GM20431 (cell line): ENCODE measurements around the gene CNTNAP3B.
"Not testable (repeated sequence)": the region's sequence is repeated elsewhere in the genome, so short reads cannot be mapped to it uniquely, and the experiment has no call there.

Experiments used
- in situ Hi-C: fragments of 300-500 bp; cut with MseI, MboI; formaldehyde crosslinking; loops from one replicate; pipeline ENCODE4 v1.15.0; 2020; ENCODE audit warnings: low sequenced_read_pairs; ENCODE audit not compliant: unreplicated experiment

CNTNAP3B gene

GRCh38 chr9:42129073-42129729, at the start of gene CNTNAP3B:
Gene CNTNAP3B, minus strand, starts transcription at chr9:42129426. Its CDS starts 332 bp downstream, at chr9:42129094.
- in situ Hi-C loops, result not testable (repeated sequence)

GRCh38 chr9:42160299-42160698, 31.1 kb upstream of the CNTNAP3B start:
- in situ Hi-C loops, result not testable (repeated sequence)

GRCh38 chr9:42127056-42127841, 2.0 kb downstream of the CNTNAP3B start:
- in situ Hi-C loops, result not testable (repeated sequence)

GRCh38 chr9:42121007-42121406, 8.2 kb downstream of the CNTNAP3B start:
- in situ Hi-C loops, result not testable (repeated sequence)

GRCh38 chr9:42095929-42096328, 33.3 kb downstream of the CNTNAP3B start:
- in situ Hi-C loops, result not testable (repeated sequence)

DNA sequence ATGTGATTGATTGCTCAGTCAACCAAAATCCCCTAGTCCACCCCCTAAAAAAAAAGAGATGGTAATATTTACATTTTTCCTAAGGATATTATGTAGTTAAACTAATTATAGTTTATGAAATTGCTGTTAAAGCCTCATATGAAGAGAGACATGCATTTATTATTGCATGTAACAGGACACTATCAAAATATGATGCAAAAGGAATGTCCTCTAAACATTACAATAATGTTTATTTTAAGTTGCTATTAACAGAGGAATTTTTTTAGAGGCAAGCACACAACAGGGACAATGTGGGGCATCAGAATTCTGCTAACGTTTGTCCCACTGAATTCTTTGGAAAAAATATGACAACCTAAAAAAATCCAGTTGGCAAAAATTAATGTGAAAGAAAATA, 44.7 kb downstream of the CNTNAP3B start:
- in situ Hi-C loops, result not testable (repeated sequence)

GRCh38 chr9:42083877-42084558, 45.2 kb downstream of the CNTNAP3B start:
- in situ Hi-C loops, result not testable (repeated sequence)

- in situ Hi-C loops, result not testable (repeated sequence)
These were observed 48.9 kb downstream of the CNTNAP3B start for GRCh38 chr9:42080376-42080775.

DNA sequence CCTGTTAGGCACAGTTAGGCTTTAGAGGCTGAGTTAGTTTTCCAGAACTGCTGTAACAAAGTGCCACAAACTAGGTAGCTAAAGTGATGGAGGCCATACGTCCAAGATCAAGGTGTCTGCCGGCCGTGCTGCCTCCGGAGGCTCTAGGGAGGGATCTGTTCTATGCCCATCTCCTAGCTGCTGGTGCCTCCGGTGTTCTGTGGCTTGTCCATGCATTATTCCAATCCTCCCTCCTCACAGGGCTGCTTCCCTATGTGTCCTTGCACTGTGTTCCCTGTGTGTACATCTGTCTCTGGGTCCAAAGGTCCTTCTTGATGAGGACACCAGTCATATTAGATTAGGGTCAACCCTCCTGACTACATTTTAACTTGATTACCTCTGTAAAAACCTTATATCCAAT, 54.4 kb downstream of the CNTNAP3B start:
- in situ Hi-C loops, result not testable (repeated sequence)

DNA sequence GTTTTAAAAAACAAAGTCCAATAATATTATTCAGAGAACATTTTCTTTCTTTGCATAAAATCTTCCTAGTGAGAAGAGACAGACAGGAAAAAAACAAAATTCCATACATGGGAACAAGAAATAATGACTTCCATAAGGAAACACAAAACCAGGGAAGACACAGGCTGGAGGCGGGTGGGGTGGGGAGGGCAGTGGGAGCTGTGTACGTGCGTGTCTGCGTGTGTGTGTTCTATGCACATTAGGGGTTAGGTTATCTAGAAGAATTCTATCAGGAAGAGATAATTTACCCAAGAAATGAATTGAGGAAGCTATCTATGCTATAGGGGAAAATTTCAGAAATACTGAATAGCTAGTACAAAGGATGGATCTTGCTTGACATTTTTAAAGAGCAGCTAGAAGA, 58.2 kb downstream of the CNTNAP3B start:
- in situ Hi-C loops, result not testable (repeated sequence)

GRCh38 chr9:42070035-42070799, 59.0 kb downstream of the CNTNAP3B start:
- in situ Hi-C loops, result not testable (repeated sequence)

GRCh38 chr9:42053874-42054273, 75.4 kb downstream of the CNTNAP3B start:
- in situ Hi-C loops, result not testable (repeated sequence)

GRCh38 chr9:42050701-42051100, 78.5 kb downstream of the CNTNAP3B start:
- in situ Hi-C loops, result not testable (repeated sequence)

GRCh38 chr9:42044422-42045010, 84.7 kb downstream of the CNTNAP3B start:
- in situ Hi-C loops, result not testable (repeated sequence)

- in situ Hi-C loops, result not testable (repeated sequence)
These were observed 95.7 kb downstream of the CNTNAP3B start for GRCh38 chr9:42033541-42033940.

DNA sequence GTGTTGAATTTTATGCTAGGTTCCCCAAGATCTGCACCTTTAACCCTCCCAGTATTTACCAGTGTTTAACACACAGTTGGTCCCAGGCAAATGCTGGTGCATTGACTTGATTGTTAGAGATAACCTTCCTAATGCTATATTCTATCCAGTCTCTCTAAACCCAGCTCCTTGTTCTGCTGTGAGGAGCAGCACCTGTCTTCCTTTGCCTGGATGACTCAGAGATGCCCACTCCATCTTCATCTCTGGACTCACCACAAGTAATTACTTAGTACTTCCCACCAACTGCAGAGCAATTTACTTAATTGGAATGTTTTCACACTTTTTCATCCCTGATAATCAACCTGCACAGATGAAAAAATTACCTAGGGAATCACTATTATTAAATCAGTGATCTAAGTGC, 108.6 kb downstream of the CNTNAP3B start:
- in situ Hi-C loops, result not testable (repeated sequence)

- in situ Hi-C loops, result not testable (repeated sequence)
These were observed 110.9 kb downstream of the CNTNAP3B start for GRCh38 chr9:42018220-42018922.

GRCh38 chr9:42014317-42014716, 114.9 kb downstream of the CNTNAP3B start:
- in situ Hi-C loops, result not testable (repeated sequence)

DNA sequence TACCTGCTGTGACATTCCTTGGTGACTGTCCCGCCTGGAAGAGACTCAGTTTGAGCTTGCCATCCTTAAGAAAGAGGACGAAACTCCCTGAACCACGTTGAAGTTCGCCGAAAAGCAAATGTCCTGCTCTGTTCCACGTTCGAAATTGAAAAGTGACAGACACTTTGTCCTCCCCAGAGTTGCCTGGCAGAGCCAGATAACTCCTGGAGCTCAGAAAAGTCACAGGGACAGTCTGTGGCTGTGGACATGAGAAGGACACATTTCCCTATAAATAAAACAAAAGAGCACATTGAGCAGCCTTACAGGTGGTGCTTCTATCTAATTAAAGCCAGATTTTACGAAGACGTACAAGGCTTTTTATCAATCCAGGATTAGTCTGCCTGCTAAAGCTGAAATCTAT, 137.6 kb downstream of the CNTNAP3B start:
- in situ Hi-C loops, result not testable (repeated sequence)
